ENCODE measurements around the gene YWHAG. TPM values are rescaled to one million over a fixed set of nuclear protein-coding genes. Genes with fewer than 3 reads are reported as not detected.
A peak's percentile ranks its signal among the peaks of the same experiment; 100 is the strongest.

The YWHAG gene
- polyA plus RNA-seq, 3 donors: 6.9 to 12.2 (median 9.3) TPM

GRCh38 chr7:76400248-76400647 is 41.5 kb upstream of the YWHAG start:
- H3K4me2 ChIP-seq (replicated peaks; ENCODE audit: extremely low read depth, low read length, poor library complexity, severe bottlenecking): no peak overlapping the region
- Mint-ChIP-seq H3K27ac (no peak overlapping the region), H3K4me3 (no peak overlapping the region), H3K27me3 (ENCODE audit: low read depth in 3 of 3) (peaks cover 0 to 6% (median 1%) of the 10 kb centered on the region in 3 donors), H3K9me3 (no peaks in the 10 kb centered on the region), H3K4me1 (peaks cover 58% of the 10 kb centered on the region), H3K36me3 (peaks cover 0 to 2% of the 10 kb centered on the region in 2 donors)
- H3K79me2 ChIP-seq (ENCODE audit: insufficient read depth, low read length): no peaks in the 10 kb centered on the region
- TF ChIP-seq, protein P1, sequence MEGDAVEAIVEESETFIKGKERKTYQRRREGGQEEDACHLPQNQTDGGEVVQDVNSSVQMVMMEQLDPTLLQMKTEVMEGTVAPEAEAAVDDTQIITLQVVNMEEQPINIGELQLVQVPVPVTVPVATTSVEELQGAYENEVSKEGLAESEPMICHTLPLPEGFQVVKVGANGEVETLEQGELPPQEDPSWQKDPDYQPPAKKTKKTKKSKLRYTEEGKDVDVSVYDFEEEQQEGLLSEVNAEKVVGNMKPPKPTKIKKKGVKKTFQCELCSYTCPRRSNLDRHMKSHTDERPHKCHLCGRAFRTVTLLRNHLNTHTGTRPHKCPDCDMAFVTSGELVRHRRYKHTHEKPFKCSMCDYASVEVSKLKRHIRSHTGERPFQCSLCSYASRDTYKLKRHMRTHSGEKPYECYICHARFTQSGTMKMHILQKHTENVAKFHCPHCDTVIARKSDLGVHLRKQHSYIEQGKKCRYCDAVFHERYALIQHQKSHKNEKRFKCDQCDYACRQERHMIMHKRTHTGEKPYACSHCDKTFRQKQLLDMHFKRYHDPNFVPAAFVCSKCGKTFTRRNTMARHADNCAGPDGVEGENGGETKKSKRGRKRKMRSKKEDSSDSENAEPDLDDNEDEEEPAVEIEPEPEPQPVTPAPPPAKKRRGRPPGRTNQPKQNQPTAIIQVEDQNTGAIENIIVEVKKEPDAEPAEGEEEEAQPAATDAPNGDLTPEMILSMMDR (IDR thresholded peaks at IDR 0.05): no peak
- H4K20me1 ChIP-seq (ENCODE audit: insufficient read depth, low read length): no peaks in the 10 kb centered on the region
- H3K27me3 ChIP-seq (ENCODE audit: control insufficient read depth in 2 of 2, insufficient read depth in 2 of 2, low read length in 2 of 2): no peaks in the 10 kb centered on the region
- no peaks in the 10 kb centered on the region for H3K36me3 ChIP-seq (replicated peaks in 1 of 2; ENCODE audit: control insufficient read depth in 1 of 2, insufficient read depth in 2 of 2, low read length in 2 of 2)
- H3K9me3 ChIP-seq (replicated peaks in 1 of 2; ENCODE audit: control insufficient read depth in 1 of 2, insufficient read depth in 1 of 2, low read length in 2 of 2): no peaks in the 10 kb centered on the region
- WGBS (ENCODE audit: insufficient coverage): 95% methylated on average over 20 of the region's 23 CpGs
- H3K9ac ChIP-seq (ENCODE audit: insufficient read depth, low read length, poor library complexity, severe bottlenecking): no peak overlapping the region
- H3K4me3 ChIP-seq (replicated peaks in 1 of 3; ENCODE audit: low read depth in 2 of 3, low read length in 3 of 3): no peak overlapping the region
- intact Hi-C loops (cut with micrococcal nuclease): no loop called here
- no peak for DNase-seq
- peaks cover 50 to 55% of the 10 kb centered on the region in 2 donors for H3K4me1 ChIP-seq (ENCODE audit: control insufficient read depth in 1 of 2, insufficient read depth in 2 of 2, low read length in 2 of 2)
- no peak overlapping the region for H2AFZ ChIP-seq (ENCODE audit: insufficient read depth, low read depth, low read length, poor library complexity, severe bottlenecking)
- no peak overlapping the region for H3K27ac ChIP-seq (ENCODE audit: low read depth in 1 of 2, low read length in 2 of 2)

- peak overlapping the region in 1 of 2 donors; percentile 57 for H3K27ac ChIP-seq (ENCODE audit: low read depth in 1 of 2, low read length in 2 of 2)
Observed at GRCh38 chr7:76397409-76398183, 38.8 kb upstream of the YWHAG start.

More at GRCh38 chr7:76397409-76398183, 38.8 kb upstream of the YWHAG start:
- H3K27me3 ChIP-seq (ENCODE audit: control insufficient read depth in 2 of 2, insufficient read depth in 2 of 2, low read length in 2 of 2): no peaks in the 10 kb centered on the region
- H3K36me3 ChIP-seq (replicated peaks in 1 of 2; ENCODE audit: control insufficient read depth in 1 of 2, insufficient read depth in 2 of 2, low read length in 2 of 2): no peaks in the 10 kb centered on the region
- H3K79me2 ChIP-seq (ENCODE audit: insufficient read depth, low read length): no peaks in the 10 kb centered on the region
- peak; percentile 69 to 80 (median 70) for DNase-seq
- peak overlapping the region; percentile 56 to 78 (median 64) for H3K4me3 ChIP-seq (replicated peaks in 1 of 3; ENCODE audit: low read depth in 2 of 3, low read length in 3 of 3)
- Mint-ChIP-seq H3K4me1 (peaks cover 51% of the 10 kb centered on the region), H3K36me3 (peaks cover 0 to 2% of the 10 kb centered on the region in 2 donors), H3K4me3 (peak overlapping the region; percentile 75 to 94), H3K27ac (peak overlapping the region in 5 of 7 donors; percentile 26 to 80 (median 60)), H3K27me3 (ENCODE audit: low read depth in 3 of 3) (peaks cover 0 to 2% (median 1%) of the 10 kb centered on the region in 3 donors), H3K9me3 (no peaks in the 10 kb centered on the region)
- H3K4me1 ChIP-seq (ENCODE audit: control insufficient read depth in 1 of 2, insufficient read depth in 2 of 2, low read length in 2 of 2): peaks cover 52 to 54% of the 10 kb centered on the region in 2 donors
- H3K9ac ChIP-seq (ENCODE audit: insufficient read depth, low read length, poor library complexity, severe bottlenecking): peak overlapping the region; percentile 55
- TF ChIP-seq, protein P1 (IDR thresholded peaks at IDR 0.05): no peak
- H4K20me1 ChIP-seq (ENCODE audit: insufficient read depth, low read length): no peaks in the 10 kb centered on the region
- intact Hi-C loops (cut with micrococcal nuclease): loop anchor here in 1 of 2 donors (5.0 kb wide), 1 partner anchor 40 kb away; the partner anchor contains the start of gene YWHAG
- H3K4me2 ChIP-seq (replicated peaks; ENCODE audit: extremely low read depth, low read length, poor library complexity, severe bottlenecking): peak overlapping the region; percentile 87
- peak overlapping the region; percentile 89 for H2AFZ ChIP-seq (ENCODE audit: insufficient read depth, low read depth, low read length, poor library complexity, severe bottlenecking)
- WGBS (ENCODE audit: insufficient coverage): 8% methylated on average over 41 of the region's 45 CpGs
- no peaks in the 10 kb centered on the region for H3K9me3 ChIP-seq (replicated peaks in 1 of 2; ENCODE audit: control insufficient read depth in 1 of 2, insufficient read depth in 1 of 2, low read length in 2 of 2)

Data from CD14-positive monocyte (primary cell).